Retinal pigment epithelial cell (primary cell): ENCODE data around the gene USP2.

Source experiments
- DNase-seq: peaks from one replicate; pipeline ENCODE4 v3.0.0-alpha.2; 2010; ENCODE audit warnings: low read depth
- H3K4me3 ChIP-seq: 2 replicates; pipeline ENCODE4 v1.5.1; 2011; ENCODE audit warnings: mild to moderate bottlenecking, low read length, control low read depth, moderate library complexity
- CTCF ChIP-seq: conservative IDR thresholded peaks from 2 replicates; pipeline ENCODE4 v1.5.1; 2011; ENCODE audit warnings: low read depth, low read length, control low read depth, inconsistent platforms

The USP2 gene

DNA sequence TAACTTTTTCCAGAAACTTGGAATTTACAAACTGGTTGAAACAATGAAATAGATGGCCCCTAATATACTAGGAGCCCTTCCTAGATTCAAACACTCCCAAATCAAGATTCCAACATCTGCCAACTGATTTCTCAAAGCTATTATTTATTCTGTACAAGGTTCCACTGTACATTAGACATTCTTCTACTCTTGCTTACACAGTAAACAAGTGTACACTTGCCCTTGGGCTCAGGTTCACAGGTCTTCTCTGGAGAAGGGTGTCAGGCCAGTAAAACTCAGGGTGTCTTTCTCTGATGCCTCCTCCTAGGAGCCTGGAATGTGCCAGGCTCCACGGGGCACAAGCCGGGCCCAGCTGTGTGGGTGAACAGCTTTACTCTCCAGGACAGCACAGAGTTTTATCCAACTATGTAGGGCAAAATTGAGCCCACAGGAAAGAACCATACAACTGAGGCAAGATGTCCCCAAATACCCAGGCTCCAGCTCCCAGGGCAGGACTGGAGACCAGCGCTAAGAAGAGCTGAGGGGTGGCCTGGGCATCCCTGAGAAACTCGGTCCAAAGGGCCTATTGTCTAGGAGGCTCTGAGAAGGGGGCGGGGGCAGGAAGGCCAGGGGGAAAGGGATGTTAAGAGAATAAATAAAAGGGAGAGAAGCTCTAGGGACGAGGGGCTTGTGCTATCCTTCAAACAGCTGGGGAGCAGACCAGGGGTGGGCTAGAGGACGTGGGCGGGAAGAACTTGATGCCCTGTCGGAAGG is 26.2 kb downstream of the USP2 start:
- no peak for DNase-seq
- TF ChIP-seq CTCF: no peak
- H3K4me3 ChIP-seq: no peak overlapping the region

- no peak for TF ChIP-seq CTCF
- H3K4me3 ChIP-seq: no peak overlapping the region
- peak; percentile 95 for DNase-seq
These were observed 28.6 kb downstream of the USP2 start for GRCh38 chr11:119352857-119353260.

DNA sequence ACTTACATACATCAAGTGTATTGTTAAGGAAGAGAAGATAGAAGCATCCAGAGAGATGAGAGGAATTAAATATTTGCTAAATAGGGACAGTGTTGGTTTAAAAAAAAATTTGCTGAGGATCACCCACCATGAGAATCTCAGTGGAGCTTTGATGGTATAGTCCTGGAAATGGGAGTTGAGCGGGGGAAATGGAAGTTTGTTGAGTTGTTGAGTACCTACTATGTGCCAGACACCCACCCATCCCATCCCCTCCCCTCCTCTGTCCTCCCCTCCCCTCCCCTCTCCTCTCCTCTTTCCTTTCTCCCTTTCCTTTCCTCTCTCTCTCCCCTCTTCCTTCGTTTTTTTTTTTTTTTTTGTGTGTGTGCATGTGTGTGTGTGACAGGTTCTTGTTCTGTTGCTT is 30.3 kb downstream of the USP2 start:
- no peak overlapping the region for H3K4me3 ChIP-seq
- TF ChIP-seq CTCF: no peak
- DNase-seq: no peak

DNA sequence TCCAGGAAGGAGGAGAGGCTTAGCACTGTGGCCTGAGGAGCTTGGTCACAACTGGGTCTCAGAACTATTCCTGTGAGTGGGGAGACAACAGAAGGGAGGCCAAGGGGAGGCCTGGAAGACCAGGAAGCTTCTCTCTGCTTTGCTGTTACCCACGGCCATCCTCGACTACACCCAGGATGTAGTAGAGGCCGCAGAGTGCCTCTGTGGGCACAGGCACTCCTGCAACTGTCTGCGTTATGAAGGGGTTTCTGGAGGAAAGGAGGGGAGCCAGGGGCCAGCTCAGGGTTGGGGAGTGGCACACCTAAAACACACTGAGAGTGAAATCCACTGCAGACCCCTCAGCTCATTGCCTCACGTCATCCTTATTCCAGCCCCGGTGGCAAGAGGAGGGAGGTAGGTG is 31.2 kb downstream of the USP2 start:
- DNase-seq: no peak
- H3K4me3 ChIP-seq: no peak overlapping the region
- no peak for TF ChIP-seq CTCF

DNA sequence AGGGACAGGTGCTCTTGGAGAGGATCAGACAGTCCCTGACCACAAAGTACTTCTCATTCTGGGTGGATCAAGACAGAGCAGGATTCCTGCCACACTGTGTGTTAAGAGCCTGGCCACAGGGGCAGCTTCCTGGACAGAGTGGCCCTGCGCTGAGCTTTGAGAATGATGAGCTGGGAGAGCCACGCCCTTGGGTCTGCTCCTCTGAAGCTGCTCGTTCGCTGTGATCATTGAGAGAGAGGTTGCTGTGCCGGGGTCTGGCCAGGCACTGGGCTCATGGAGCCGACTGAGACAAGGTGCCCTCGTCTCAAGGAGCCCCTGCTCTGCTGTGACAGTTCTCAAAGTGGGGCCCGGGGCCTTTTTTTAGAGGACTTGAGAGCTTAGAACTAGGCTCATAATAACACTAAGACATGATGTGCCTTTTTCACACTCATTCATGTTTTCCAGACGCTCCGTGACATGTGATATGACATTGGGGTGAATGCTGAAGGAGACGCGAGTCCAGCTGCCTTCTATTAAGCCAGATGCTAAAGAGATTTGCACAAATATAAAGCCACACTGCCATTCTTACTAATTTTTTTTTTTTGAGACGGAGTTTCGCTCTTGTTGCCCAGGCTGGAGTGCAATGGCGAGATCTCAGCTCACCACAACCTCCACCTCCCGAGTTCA is 33.4 kb downstream of the USP2 start:
- no peak for DNase-seq
- H3K4me3 ChIP-seq: no peak overlapping the region
- TF ChIP-seq CTCF: no peak

DNA sequence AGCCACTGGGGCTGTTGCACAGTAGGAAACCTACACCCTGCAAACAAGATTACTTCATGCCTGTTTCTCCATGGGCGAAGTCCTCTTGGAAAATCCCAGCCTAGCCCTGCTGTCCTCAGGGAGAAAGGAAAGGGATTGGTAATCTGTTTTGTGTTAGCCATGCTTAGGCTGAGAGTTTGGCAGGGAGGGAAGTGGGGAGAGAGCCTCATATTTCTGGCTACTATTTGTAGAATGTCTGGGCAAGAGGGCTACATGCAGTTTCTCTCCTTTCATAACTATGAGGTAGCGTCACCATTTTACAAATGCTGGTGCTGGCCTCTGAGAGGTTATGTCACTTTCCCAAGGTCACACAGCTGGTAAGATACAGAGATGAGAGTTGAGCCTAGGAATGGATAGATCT is 34.2 kb downstream of the USP2 start:
- DNase-seq: no peak
- peak overlapping the region; percentile 47 for H3K4me3 ChIP-seq
- no peak for TF ChIP-seq CTCF

- peak within 1 kb of the TSS; percentile 47 for H3K4me3 ChIP-seq
- DNase-seq: peak; percentile 88
- no peak for TF ChIP-seq CTCF
These were observed 34.9 kb downstream of the USP2 start, which contains the start of gene MFRP for GRCh38 chr11:119346605-119347004. MFRP (minus strand) TSS chr11:119346705; CDS start chr11:119346513, 192 bp downstream.
